AG04449 (cell line): Measurements from ENCODE around the gene IDH2.
"Not testable (repeated sequence)": the region's sequence is repeated elsewhere in the genome, so short reads cannot be mapped to it uniquely, and the experiment has no call there.

ENCODE experiments used
- CTCF ChIA-PET: fragments of 350-600 bp; formaldehyde crosslinking; extraction: SDS; loops from one replicate; lab custom pipeline; 2021; ENCODE audit warnings: antibody characterized with exemption; lab: Yijun Ruan, JAX
- POLR2A ChIA-PET: fragments of 400-600, 350-600 bp; formaldehyde crosslinking; extraction: SDS; loops from one replicate; lab custom pipeline; 2020; ENCODE audit warnings: antibody characterized with exemption, inconsistent platforms; lab: Yijun Ruan, JAX
- DNase-seq: peaks from one replicate; pipeline ENCODE4 v3.0.0-alpha.2; 2010; ENCODE audit warnings: low read depth, low spot score
- H3K4me3 ChIP-seq: 2 replicates; pipeline ENCODE4 v1.5.1; 2011; ENCODE audit warnings: low read depth, mild to moderate bottlenecking, control low read depth, low read length
- TF ChIP-seq, protein P1 (sequence below): IDR thresholded peaks from one replicate; pipeline ENCODE4 v1.5.1; 2011; ENCODE audit warnings: mild to moderate bottlenecking, moderate library complexity, low read length, control low read depth, inconsistent platforms; ENCODE audit not compliant: insufficient read depth; ENCODE audit errors: missing control alignments

Gene IDH2

GRCh38 chr15:90119367-90119766, 17.1 kb upstream of the IDH2 start:
- POLR2A ChIA-PET = no interaction called here
- DNase-seq = no peak
- CTCF ChIA-PET = interaction anchor here (2.6 kb wide), 1 partner anchor 102 kb away, joined by 8 read pairs; no protein-coding TSS in a partner anchor
- TF ChIP-seq, protein P1, sequence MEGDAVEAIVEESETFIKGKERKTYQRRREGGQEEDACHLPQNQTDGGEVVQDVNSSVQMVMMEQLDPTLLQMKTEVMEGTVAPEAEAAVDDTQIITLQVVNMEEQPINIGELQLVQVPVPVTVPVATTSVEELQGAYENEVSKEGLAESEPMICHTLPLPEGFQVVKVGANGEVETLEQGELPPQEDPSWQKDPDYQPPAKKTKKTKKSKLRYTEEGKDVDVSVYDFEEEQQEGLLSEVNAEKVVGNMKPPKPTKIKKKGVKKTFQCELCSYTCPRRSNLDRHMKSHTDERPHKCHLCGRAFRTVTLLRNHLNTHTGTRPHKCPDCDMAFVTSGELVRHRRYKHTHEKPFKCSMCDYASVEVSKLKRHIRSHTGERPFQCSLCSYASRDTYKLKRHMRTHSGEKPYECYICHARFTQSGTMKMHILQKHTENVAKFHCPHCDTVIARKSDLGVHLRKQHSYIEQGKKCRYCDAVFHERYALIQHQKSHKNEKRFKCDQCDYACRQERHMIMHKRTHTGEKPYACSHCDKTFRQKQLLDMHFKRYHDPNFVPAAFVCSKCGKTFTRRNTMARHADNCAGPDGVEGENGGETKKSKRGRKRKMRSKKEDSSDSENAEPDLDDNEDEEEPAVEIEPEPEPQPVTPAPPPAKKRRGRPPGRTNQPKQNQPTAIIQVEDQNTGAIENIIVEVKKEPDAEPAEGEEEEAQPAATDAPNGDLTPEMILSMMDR = no peak
- H3K4me3 ChIP-seq = no peak overlapping the region

DNA sequence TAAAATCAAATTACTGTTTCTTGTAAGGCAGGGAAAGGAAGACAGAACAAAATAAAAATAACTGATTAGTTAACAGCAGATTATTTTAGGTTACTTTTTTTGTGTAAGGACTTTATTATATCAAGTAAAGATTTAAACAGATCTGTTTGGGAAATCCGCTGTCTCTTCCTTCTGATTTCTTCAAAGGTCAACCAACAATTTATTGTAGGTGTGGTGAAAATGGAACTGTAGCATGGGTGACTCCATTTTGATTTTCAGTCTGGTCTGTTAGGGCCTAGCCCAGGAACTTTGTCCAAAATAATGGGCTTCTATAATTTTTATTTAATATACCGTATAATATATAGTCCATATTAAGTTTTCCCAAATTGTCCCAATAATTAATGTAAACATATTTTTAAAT, 13.5 kb upstream of the IDH2 start:
- H3K4me3 ChIP-seq = no peak overlapping the region
- POLR2A ChIA-PET = no interaction called here
- TF ChIP-seq, protein P1 = no peak
- CTCF ChIA-PET = no interaction called here
- no peak for DNase-seq

GRCh38 chr15:90114451-90114901, 12.2 kb upstream of the IDH2 start:
- ChIA-PET POLR2A (no interaction called here), CTCF (no interaction called here)
- H3K4me3 ChIP-seq = no peak overlapping the region
- DNase-seq = no peak
- TF ChIP-seq, protein P1 = no peak

GRCh38 chr15:90113166-90113565, 10.9 kb upstream of the IDH2 start:
- TF ChIP-seq, protein P1 = no peak
- ChIA-PET POLR2A (no interaction called here), CTCF (no interaction called here)
- no peak overlapping the region for H3K4me3 ChIP-seq
- DNase-seq = no peak

GRCh38 chr15:90109163-90109751, 7.0 kb upstream of the IDH2 start:
- DNase-seq, H3K4me3 ChIP-seq, CTCF ChIA-PET, POLR2A ChIA-PET: not testable (repeated sequence)

GRCh38 chr15:90108038-90108437, 5.8 kb upstream of the IDH2 start:
- CTCF ChIA-PET, POLR2A ChIA-PET, DNase-seq, H3K4me3 ChIP-seq: not testable (repeated sequence)

DNA sequence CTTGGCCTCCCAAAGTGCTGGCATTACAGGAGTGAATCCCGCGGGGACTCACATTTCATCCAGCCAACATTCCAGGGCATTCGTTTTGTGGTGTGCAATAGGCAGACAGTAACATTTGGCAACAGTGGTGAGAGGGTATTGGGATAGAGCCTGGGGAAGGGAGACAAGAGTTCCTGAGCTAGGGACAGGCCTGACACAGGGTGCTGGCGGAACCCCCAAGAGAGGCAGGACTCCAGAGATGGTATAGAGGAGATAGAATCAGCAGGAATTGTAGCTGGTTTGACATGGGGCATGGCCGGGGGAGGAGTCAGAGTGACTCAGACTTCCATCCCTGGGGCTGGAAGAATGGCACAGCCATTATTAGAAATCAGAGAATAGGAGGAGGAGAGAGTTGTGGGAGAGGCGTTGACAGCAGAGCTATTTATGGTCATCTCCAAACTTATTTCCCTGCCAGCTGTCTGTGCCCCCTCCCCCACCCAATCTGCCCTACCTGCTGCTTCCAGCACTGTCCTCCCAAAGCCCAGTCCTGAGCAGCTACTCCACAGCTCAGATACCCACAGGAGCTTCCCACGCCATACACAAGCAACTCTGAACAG, 4.4 kb upstream of the IDH2 start:
- no peak for DNase-seq
- POLR2A ChIA-PET = interaction anchor here (1.1 to 1.3 kb wide), 2 partner anchors 59 to 213 kb away, joined by 3 to 4 read pairs; partner anchors contain the start of gene AP3S2
- CTCF ChIA-PET = interaction anchor here (0.9 to 1.0 kb wide), 2 partner anchors 20 to 31 kb away, joined by 3 read pairs; no protein-coding TSS in a partner anchor
- no peak overlapping the region for H3K4me3 ChIP-seq
- TF ChIP-seq, protein P1 = no peak
